Activated CD8-positive, alpha-beta memory T cell treated with anti-CD3 and anti-CD28 coated beads, Interleukin-2, amount 50 U/mL, for 24 hours (primary cell): ENCODE measurements around the gene PLA2G2F.
"Not testable (repeated sequence)": the region's sequence is repeated elsewhere in the genome, so short reads cannot be mapped to it uniquely, and the experiment has no call there.

Experiments used
- DNase-seq: peaks from one replicate; pipeline ENCODE4 v3.0.0-alpha.2; 2020; ENCODE audit errors: extremely low read depth

PLA2G2F gene

DNA sequence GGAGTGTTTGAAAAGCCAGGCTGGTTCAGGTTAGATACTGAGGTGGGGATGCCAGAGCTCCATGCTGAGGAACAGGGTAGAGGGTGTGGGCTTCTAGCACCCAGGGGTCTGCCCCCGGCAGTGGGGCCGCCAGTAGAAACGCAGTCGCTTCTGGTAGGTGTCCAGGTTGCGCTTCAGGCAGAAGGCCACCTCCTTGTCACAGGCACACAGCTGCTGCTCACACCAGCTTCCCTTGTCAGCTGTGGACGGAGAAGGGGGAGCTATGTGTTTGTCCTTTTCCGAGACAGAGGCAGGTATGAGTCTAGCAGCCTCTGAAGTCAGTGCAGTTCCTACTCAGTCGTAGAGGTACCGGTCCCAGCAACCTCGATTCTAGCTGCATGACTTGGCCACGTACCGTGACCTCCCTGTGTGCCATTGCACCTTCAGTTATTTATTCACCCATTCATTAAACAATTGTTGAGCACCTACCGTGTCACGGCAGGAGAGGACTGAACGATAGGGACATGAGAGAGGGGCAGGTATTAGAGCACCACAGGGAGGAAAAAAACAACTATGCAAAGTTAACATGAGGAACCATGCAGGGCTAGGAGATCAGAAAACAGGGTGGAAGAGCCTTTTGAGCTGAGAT, 25.0 kb upstream of the PLA2G2F start:
- DNase-seq: no peak

DNA sequence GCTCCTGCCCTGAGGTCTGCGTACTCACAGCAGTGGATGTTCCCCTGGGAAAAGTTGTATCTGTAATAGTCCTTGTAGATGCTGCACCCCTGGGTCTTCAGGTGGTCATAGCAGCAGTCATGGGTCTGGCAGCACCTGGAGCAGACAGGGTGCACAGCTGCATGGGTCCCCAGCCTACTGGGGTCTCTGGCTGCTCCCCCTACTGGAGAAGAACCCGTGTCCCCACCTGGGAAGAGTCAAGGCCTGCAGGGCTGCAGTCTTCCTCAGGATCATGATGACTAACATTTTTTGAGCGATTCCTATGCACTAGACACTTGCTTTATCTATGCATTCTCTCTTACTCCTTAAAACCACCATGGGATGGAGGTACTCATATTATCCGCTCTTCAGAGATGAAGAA, 23.6 kb upstream of the PLA2G2F start:
- DNase-seq: no peak

DNA sequence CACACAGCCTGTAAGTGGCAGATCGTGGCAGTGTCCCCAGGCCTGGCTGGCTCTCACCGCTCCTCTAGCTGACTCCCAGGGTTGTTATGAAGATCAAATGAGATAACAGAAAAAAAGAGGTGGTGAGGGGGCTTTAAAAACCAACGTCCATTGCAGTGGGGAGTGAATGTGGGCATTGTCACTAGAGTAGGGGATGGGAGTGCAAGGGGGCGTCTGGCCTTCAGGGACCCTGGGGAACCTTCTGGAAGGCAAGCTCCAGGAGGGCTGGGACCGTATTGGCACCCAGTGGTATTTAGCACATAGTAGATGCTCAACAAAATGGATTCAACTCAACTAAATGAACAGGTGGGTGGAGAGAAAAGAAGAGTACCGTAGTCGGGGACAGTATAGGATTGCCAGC, 23.2 kb upstream of the PLA2G2F start:
- no peak for DNase-seq

DNA sequence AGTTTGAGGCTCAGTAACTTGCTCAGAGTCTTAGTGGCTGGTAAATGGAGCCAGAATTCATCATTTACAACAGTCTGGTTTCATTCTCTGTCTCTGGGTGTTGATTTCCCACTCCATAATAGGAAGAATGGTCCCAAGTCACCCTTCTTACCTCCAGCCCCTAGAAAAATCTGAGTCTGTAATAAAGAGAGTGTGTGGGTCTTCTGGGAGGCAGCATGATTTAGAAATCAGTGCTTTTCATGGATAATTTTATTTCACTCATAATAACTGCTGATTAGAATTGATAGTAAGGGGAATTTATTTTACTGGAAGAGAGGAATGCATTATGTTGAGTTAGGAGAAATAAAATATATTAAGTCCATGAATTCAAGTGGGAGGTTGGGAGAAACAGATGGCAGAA, 21.9 kb upstream of the PLA2G2F start:
- no peak for DNase-seq

DNA sequence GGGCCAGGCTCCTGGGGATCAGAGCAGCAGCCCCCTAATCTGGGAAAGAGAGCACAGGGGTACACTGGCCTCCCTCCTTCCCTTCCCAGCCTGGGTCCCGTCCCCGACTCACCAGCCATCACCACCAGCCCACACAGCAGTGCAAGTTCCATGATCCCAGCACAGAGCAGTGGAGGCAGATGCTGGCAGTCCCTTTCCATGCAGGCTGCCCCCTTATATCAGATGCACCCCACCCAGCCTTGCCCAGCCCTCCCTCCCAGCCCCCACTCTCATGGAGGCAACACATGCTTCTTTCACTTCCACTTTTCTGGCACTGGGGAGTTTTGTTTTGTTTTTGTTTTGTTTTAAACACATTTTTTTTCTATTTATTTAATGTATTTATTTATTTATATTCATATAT, 19.8 kb upstream of the PLA2G2F start, which contains the start of gene PLA2G2D:
TSS of gene PLA2G2D (minus strand) at position 190 of the 400 bp plus-strand sequence. CDS start at position 152, 38 bp downstream.
- DNase-seq: no peak

DNA sequence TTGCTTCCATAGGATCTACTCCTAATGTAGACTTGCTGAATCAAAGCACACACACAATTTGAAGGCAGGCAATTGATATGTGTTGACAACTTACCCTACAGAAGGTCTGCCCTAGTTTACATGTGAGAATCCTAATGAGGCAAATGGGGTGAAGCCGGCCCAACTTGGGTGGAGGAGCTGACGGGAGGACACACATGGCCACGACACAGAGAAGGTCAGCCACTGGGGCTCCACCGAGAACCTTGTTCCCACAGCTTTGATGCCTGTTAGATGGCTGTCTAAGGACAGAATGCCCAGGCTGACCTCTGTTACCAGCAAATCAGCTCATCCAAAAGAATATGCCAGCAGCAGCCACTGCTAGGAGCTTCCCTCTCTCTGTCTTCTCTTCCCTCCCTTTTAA, 18.3 kb upstream of the PLA2G2F start:
- DNase-seq: no peak

- no peak for DNase-seq
Measured at GRCh38 chr1:20123722-20124455, 15.2 kb upstream of the PLA2G2F start.

DNA sequence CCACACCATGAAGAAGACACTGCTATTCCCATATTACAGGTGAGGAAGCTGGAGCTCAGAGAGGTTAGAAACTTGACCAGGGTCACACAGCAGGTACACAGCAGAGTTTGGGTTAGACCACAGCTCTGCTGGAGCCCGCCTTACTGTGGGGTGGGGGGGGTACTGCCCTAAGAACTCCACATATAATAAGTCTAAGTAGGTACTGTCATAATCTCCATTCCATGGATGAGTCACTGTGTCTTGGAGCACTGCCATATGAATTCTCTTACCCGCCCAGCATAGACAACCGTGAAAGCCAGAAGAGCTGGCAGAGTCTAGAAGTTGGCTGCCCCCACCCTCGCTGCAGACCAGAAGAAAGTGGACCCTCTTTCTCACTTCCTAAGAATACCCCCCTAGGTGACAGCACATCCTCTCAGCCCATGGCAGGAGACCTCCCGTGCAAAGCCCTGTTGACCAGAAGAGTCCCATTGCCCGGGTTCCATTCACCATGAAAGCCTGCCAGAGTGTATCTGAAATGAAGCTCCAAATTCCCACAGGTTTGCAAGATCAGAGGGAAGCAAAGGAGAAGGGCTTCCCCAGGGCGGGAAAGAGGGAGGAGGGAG, 14.6 kb upstream of the PLA2G2F start:
- DNase-seq: no peak

DNA sequence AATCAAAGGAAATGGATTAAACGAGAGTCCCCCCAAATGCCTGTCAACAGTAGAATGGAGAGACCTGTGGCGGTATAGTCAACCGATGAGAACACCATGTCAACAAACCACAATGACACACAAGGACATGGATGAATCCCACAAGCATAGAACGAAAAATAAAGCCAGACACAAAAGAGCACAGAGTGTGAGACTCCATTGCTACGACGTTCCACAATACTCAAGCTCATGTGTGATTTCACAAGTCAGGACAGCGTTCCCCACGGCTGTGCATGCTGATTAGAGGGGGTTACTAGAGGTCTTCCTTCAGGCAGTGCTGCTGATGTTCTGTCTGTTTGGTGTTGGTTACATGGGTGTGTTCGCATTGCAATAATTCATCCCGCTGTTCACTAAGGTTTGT, 14.0 kb upstream of the PLA2G2F start:
- DNase-seq: no peak

DNA sequence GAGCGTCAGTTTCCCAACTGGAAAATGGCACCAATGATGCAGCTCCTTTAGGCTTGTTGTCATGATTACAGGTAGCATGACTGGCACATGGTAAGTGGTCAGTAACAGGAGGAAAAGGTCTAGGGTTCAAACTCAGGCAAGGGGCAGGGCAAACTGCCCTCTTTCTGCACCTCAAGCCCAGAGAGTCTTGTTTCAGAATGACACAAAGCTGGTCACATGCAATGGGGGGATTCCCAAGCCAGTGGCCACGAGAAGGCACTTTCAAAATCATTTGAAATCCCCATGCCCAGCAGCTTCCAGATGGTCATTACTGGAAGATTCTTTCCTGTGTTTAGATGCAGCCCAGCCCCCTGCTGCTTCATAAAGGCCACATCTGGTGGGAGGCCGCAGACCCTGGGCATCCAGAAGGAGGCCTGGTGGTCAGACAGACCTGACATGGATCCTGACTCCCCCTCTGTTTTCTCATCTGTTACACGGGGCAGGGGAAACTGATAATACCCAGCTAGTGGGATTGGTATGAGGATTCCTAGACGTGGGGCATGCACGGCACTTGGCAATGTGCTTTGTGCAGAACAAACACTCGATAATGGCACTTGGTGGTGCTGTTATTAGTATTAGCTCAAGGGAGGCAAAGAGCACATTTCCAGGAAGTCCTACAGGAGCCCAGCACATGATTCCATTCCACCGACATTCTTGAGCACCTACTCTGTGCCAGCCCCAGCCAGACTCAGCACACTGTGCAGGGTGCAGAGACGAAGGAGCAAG, 12.9 kb upstream of the PLA2G2F start:
- no peak for DNase-seq

DNA sequence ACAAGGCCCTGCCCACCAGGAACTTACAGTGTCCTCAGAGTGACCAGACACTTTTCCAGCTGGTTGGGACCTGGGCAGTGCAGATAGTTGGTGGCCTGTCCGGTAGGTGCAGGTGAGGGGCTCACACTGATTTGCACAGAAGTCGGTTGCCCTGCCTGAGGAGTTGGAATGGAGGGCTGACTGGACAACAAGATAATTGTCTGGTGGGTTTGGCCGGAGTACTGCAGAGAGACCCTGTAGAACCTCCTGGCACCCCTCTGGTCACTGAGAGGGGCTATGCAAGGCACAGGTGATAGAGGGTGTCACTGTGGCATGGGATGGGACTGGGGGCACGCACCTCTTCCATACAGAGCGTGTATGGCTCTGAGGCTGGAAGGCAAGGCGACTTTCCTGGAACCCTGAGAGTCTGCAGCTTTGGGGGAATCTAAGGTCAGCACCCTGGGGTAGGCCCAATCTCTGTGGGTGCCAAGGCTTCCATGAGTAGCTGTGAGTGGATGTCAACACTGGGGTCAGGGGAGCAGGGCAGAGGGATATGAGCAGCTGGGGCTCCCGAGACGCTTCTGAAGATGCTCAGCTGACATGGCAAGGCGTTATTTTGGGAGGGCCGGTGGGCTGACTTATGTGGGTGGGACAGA, 12.2 kb upstream of the PLA2G2F start:
- no peak for DNase-seq

DNA sequence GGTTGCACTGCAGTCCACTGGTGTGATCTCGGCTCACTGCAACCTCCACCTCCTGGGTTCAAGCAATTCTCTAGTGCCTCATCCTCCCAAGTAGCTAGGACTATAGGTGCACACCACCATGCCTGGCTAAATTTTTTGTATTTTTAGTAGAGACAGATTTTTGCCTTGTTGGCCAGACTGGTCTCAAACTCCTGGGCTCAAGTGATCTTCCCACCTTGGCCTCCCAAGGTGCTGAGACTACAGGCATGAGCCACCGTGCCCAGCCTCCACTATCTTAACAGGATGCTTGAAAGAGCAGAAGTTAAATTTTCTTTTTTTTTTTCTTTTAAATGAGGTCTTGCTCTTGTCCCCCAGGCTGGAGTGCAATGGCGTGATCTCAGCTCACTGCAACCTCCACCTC, 8.6 kb upstream of the PLA2G2F start:
- DNase-seq: not testable (repeated sequence)

DNA sequence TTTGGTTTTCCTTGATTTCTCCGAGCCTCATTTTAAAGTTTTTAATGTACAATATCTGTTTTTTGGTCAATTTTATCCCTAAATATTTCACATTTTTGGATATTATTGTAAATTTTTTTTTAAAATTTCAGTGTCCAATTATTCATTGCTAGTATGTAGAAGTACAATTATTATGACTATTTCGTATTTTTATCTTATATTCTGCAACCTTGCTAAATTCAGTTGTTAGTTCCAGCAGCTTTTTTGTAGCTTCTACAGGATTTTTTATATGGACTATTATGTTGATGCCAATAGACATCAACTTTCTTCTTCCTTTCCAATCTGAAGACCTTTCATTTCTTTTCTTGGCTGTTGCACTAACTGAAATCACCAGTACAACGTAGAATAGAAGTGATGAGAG, 4.1 kb upstream of the PLA2G2F start:
- no peak for DNase-seq

GRCh38 chr1:20136249-20136648, 2.9 kb upstream of the PLA2G2F start:
- DNase-seq: no peak

- DNase-seq: no peak
Measured at GRCh38 chr1:20137055-20137454, 2.1 kb upstream of the PLA2G2F start.

DNA sequence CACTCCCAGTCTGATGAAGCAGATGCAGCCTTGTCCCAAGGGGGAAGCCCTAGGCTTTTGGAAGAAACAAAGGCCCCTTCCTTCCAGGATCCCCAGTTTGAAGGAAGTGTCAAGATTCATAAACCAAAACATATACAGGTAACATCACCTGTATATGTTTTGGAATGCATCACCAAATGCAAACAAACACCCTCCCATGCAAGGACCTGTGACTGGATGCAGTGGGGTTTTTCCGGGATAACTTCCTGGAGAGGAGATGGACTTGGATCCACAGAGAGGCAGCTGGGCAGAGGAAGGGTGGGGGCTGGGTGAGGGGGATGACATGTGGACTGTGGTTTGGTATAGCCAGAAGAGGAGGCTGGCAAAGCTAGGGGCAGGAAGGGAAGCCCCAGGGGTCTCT, 1.5 kb upstream of the PLA2G2F start:
- no peak for DNase-seq

- DNase-seq: no peak
Measured at GRCh38 chr1:20138346-20138745, 777 bp upstream of the PLA2G2F start.

DNA sequence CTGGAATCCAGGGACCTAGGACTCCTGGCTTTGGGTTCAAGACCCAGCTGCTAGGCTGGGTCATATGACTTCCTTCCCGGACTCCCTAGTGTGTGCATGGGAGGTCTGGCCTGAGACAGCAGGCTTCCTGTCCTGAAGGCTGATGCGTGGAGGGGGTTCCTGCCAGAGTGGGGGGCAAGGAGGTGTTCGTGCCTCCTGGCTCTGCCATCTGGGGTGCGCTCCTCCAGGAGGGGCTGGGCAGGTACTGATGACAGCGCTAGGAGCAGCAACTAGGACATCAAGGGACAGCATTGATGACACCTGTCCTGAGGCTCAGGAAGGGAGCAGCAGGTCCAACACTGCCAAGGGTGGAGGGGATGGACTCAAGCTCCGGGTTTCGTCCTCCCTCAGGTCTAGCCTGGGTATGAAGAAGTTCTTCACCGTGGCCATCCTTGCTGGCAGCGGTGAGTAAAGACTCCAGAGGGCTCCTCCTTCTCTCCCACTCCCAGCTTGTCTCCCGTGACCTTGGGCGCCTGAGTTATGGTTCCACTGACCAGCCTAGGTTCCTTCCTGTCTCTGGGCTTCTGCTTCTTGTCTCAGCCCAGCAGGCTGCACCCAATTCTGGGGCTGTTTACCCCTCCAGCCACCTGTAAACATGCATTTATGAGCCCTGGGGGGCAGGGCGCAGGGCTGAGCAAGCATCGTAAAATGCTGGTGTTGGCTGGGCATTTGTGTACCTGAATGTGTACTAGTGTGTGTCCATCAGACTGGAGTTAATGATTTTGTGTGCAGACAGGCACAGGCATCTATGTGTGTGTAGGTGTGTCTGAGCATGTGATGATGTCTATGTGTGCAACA, 871 bp downstream of the PLA2G2F start:
- no peak for DNase-seq

DNA sequence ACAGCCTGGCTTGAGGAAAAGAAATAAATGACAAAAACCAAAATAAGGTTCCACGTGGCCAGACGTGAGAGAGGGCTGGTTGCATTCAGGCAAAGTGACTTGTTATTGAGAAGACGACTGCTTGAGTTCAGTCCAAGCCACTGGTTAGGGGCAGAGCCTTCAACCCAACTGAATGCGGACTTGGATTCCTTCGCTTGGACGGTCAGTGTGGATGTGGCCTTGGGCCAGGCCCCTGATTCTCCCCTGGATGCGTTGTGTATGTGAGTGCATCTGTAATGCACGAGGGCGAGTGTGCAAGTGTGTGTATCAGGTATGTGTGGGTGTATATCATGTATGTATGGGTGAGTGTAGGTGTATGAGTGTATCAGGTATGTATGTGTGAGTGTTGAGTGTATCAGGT, 1.9 kb downstream of the PLA2G2F start:
- no peak for DNase-seq

DNA sequence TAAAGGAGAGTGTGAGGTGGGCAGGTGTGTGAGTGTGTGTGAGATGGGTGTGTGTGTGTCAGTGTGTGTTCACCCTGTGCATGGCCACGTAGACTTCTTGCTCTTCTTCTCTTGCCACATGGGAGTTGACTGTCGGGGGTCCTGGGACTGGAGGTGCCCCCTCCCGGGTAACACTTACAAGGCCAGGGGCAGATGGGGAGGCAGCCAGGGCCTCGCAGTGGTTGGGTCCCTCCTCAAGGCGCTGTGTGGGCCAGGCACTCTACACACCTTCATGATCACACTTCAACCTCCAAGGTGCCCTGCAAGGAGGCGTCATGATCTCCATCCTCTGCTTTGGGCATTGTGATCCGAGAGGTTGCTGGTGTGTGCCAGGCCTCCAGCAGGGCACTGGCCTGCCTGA, 2.3 kb downstream of the PLA2G2F start:
- no peak for DNase-seq
